AG09309 (cell line): ENCODE data around the gene SIX5.

Source experiments
- DNase-seq: peaks from one replicate; pipeline ENCODE4 v3.0.0-alpha.2; 2010; ENCODE audit warnings: low read depth
- H3K4me3 ChIP-seq: 2 replicates; pipeline ENCODE4 v1.5.1; 2011; ENCODE audit warnings: mild to moderate bottlenecking, low read depth, low read length, moderate library complexity; ENCODE audit not compliant: control insufficient read depth
- TF ChIP-seq, protein P1 (sequence below): IDR thresholded peaks from 2 replicates; pipeline ENCODE4 v1.5.1; 2011; ENCODE audit warnings: mild to moderate bottlenecking, low read depth, low read length, inconsistent platforms; ENCODE audit not compliant: insufficient read depth, control insufficient read depth; ENCODE audit errors: missing control alignments

The SIX5 gene

DNA sequence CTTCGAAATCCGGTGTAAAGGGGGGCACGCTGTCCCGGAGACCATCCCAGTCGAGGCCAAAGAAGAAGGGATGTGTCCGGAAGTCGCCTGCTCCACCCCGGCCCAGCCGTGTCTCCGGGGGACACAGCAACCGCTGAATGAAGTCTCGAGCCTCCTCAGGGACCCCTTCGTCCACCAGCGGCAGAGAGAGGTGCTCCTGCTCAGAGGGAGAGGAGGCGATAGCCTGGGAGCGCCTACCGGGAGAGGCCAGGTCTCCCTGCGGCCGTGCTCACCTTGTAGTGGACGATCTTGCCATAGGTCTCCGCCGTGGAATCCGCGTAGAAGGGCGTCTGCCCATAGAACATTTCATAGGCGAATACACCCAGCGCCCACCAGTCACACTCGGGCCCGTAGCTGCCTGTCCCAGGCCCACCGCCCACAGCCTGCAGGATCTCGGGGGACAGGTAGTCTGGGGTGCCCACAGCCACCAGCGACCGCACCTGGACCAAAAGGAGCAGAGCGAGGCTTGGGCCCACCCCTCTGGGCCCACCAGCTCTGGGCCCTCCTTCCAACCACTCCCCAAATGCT, 8.4 kb upstream of the SIX5 start:
- no peak for DNase-seq
- no peak overlapping the region for H3K4me3 ChIP-seq
- TF ChIP-seq, protein P1, sequence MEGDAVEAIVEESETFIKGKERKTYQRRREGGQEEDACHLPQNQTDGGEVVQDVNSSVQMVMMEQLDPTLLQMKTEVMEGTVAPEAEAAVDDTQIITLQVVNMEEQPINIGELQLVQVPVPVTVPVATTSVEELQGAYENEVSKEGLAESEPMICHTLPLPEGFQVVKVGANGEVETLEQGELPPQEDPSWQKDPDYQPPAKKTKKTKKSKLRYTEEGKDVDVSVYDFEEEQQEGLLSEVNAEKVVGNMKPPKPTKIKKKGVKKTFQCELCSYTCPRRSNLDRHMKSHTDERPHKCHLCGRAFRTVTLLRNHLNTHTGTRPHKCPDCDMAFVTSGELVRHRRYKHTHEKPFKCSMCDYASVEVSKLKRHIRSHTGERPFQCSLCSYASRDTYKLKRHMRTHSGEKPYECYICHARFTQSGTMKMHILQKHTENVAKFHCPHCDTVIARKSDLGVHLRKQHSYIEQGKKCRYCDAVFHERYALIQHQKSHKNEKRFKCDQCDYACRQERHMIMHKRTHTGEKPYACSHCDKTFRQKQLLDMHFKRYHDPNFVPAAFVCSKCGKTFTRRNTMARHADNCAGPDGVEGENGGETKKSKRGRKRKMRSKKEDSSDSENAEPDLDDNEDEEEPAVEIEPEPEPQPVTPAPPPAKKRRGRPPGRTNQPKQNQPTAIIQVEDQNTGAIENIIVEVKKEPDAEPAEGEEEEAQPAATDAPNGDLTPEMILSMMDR: no peak

DNA sequence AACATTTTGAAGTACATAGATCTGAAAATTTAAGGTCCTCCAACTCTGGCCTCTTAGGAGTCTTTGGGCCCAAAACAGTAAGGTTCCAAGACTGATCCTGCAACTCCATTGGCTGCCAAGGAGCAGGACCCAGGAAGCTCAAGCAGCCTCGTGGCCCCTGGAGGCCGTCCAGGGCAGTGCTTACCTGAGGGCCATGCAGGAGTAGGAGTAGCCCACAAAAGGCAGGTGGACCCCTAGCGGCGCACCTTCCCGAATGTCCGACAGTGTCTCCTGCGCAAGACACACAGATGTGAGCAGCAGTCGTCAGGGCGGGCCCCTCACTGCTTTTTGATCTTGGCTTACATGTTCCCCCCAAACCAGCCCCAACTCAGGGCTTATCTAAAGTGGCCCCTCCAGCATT, 5.7 kb upstream of the SIX5 start:
- DNase-seq: no peak
- no peak overlapping the region for H3K4me3 ChIP-seq
- TF ChIP-seq, protein P1: no peak

DNA sequence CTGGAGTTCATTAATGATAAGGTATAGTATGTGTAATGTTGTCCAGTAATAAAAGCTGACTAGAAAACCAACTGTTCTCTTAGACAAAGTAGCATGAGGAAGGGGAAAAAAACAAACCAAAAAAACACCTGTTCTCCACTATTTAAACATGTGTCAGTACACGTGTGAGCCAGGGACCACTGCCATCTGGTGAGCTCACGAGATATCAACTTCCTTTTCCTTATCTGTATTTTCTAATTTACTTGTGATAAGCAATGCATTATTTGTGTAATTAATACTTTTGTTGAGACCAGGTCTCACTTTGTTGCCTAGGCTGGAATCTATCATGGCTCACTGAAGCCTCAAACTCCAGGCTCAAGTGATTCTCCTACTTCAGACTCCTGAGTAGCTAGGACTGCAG, 4.3 kb upstream of the SIX5 start:
- no peak for DNase-seq
- H3K4me3 ChIP-seq: no peak overlapping the region
- TF ChIP-seq, protein P1: no peak

DNA sequence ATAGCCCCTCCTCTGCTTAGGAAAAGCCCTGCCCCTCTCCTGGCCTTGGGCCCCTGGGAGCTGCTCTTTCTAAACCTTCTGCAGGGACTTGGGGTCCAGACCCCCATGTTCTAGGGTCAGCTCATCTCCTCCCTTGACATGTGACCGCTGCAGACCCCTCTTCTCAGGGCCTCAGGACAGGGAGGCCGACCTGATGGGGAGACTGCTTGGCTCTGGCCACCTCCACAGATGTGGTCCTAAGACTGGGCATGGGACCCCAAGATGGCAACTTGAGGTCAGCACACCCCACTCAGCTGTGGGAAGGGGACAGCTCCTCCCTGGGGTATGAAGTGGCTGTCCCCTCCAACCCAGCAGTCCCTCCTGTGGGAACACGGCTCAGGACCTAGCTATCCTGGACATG, 3.9 kb upstream of the SIX5 start:
- no peak for DNase-seq
- no peak overlapping the region for H3K4me3 ChIP-seq
- TF ChIP-seq, protein P1: no peak

DNA sequence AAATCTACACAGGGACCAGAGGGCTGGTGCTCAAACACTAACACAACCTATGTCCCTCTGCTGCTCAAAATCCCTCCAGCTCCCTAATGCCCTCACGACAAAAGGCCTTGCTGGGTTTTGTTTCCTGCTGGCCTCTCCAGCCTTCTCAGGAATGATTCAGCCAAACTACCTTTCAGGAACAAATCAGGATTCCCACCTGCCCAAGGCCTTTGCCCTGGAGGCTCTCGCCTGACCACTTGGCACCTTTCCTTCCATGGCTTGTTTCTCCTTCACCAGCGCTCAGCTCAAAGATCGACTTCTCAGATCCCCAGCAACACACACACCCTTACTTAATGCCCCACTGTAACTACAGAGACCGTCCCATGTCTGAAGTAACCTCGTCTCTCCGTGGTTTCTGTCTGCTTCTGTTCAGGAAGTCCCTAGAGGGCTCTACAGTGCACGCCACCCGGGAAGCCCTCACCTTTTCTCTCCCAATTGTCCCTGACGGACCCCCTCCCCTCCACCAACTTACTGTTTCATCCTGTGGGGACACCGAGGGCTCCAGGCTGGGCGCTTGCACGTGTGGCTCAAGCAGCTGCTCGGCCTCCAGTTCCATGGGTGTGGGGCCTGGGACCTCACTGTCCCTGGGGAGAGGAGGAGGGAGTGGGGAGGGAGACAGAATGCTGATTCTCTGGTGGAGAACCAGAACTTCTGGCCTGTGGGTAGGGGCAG, 3.2 kb upstream of the SIX5 start:
- DNase-seq: no peak
- no peak overlapping the region for H3K4me3 ChIP-seq
- TF ChIP-seq, protein P1: no peak

DNA sequence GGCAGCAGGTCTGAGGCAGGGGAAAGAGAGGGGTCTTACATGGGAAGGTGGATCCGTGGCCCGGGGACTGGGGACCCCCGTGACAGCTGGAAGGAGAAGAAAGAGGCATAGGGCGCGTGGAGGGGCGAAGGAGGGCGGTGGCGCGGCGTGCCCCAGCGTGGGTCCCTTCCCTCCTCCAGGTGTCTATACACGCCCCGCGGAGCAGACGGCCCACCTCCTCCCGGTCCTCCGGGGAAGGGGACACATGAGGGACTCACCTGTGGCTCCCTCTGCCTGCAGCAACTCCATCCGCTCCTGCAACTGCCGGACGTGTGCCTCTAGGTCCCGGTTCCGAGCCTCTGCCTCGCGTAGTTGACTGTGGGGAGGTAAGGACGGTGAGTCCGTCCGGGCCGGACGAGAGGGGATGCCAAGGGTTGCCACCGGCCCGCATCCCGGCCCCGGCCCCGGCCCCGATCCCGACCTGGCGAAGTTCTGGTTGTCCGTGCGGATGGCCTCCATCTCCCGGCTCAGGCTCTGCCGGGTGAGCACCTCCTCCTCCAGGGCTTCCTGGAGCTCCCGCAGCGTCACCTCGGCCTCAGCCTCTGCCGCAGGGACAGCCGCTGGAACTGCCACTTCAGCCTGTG, 2.4 kb upstream of the SIX5 start:
- H3K4me3 ChIP-seq: no peak overlapping the region
- TF ChIP-seq, protein P1: no peak
- DNase-seq: no peak
